Measurements from ENCODE around the gene ZFAND3.

The ZFAND3 gene

DNA sequence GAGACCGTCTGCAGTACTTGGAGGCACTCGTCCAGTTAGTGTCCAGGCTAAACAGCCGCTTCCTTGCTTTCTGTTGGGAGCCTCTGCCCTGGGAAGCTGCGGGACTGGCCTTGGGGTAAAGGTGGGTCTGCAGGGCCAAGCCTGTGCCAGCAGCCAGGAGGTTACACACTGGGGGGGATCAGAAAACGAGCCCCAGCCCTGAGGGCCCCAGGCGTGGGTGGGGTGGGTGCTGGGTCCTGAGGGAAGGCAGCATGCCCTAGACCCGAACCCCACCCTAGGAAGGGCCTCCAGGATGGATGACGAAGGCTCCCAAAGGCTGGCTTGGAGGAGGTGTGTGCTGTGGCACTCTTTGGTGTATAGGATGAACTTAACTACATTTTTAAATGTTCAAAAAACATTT is 335.2 kb downstream of the ZFAND3 start:
- DNase-seq (ENCODE audit: low read depth in 2 of 2), result no peak

DNA sequence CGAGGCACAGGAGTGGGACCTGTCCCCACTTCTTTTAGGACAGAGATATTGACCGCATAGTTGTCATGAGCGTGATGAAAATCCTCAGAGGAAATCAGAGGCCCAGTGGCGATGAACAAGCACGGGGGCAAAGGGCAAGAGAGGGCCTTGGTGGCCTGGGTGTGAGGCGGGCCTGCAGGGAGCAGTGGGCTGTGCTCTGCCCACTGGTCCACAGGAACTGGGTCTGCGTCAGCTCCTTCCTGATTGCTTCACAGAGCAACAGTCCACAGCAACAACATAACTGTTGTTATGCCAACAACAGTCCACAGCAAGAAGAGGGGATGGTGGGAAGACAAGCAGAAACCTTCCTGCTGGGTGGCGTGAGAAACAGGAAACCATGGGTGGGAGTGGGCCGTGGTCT is 335.6 kb downstream of the ZFAND3 start:
- no peak for DNase-seq (ENCODE audit: low read depth in 2 of 2)

DNA sequence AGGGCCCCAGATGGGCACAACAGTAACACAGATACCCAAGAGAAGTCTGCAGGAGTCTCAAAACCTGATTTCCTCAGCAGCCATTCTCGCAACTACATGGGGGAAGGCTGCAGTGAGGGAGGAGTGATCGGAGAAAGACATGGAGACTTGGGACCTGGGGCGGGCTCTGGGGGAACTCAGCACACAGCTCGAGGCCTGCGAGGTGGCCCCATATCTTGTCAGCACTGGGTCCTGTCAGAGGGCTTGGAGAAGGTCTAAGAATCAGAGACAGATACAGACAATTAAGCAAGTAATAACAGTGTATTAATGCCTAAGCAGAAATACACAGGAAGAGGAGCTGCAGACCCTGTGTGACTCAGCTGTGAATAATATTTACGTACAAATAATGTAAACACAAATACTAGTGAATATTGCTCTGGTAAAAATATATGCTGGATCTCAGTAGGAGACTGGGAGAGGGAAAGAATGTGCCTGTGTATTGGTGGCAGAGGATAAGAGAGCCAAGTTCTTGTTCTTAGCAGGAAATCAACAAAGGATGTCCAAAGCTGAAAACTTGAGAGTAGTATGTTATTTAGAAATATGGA is 336.2 kb downstream of the ZFAND3 start:
- no peak for DNase-seq (ENCODE audit: low read depth in 2 of 2)

- no peak for DNase-seq (ENCODE audit: low read depth in 2 of 2)
Observed at GRCh38 chr6:38156818-38157565, 337.5 kb downstream of the ZFAND3 start.

DNA sequence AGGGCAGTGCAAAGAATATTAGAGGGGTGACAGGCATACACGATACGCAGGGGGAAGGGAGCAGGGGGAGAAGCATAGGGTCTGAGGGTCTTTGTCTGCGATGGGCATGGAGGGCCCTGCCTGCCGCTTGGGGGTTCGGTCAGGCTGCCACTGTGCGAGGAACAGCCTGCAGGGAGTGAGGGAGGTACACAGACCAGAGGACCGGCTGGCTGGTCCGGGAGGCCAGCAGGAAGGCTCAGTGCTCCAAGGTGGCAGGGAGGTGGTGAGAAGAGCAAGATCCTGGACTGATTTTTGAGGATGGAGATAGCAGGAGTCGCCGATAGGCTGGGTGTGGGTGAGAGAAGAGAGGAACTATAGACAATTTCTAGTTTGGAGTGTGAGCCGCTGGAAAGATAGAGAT is 338.4 kb downstream of the ZFAND3 start:
- no peak for DNase-seq (ENCODE audit: low read depth in 2 of 2)

DNA sequence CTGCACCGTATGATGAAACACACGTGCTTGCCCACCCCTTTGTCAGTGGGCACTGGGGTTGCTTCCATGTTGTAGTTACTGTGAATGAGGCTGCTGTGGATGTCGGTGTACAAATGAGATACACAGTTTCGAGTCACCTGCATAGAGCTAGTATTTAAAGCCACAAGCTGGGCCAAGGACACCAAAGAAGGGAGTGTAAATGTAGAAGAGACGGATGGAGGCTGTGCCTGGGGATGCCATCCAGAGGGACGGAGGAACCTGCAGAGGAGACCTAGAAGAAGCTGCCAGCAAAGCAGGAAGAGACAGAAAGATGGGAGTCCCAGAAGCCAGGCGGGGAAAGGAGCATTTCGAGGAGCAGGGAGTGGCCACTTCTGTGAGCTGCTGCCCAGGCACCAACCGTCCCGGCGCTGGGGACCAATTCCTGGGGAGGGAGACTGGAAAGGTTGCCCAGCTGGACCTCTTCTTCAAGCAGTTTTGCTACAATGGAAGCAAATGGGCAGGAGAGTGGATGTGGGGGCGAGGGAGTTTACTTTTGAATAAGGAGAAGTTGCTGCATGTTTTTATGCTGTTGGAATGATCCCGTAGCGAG is 339.3 kb downstream of the ZFAND3 start:
- no peak for DNase-seq (ENCODE audit: low read depth in 2 of 2)

DNA sequence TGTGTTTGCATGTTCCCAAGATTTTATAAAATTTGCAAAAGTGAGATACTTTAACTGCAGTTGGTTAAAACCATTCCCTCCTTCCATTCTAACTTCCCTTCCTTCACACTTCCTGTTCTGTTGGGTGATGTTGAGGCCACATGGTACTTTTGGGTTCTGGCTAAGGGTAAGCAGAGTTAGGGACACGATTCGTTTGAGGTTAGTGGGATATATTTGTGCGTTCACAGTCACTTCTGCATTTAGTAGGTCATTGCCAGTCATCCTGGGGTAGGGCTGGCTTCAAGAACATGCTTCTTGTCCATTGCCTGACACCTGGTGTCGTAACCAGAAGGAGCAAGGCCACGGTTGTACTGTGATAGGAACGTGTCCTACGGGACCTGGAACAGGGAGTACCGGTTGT is 340.1 kb downstream of the ZFAND3 start:
- DNase-seq (ENCODE audit: low read depth in 2 of 2), result no peak

- no peak for DNase-seq (ENCODE audit: low read depth in 2 of 2)
Observed at GRCh38 chr6:38160831-38161230, 341.3 kb downstream of the ZFAND3 start.

- DNase-seq (ENCODE audit: low read depth in 2 of 2), result no peak
Observed at GRCh38 chr6:38161331-38161730, 341.8 kb downstream of the ZFAND3 start.

DNA sequence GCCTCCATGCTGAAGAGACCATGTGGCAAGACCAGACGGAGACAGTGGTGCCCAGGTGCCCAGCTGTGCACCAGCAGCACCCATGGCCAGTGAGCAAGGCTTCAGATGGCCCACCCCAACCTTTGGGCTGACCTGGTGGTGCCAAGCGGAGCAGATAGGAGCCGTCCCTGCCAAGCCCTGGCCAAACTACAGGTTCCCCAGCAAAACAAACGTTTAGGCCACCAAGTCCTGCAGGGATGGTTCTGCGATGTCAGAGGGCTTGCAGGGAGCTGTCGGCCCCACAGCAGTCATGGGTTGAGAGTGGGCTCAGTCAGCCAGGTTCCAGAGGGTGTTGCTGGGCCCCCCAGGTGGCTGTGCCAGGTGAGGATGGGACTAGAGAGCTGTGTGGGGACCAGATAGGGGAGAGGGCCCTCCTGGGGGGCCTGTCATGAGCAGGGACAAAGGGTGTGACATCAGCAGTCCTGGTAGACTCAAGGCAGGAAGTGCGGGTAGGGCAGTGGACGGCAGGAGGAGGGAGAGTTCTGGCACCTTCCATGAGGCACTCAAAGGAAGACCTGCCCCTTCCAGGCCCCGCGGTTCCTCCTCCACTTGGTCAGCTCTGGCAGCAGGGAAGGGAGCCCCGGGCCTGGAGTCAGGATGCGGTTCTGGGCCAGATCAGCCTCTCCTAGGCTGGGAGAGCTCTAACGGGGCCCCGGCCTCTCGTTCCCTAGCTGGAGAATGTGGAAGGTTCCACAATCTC is 342.4 kb downstream of the ZFAND3 start:
- DNase-seq (ENCODE audit: low read depth in 2 of 2), result no peak

- DNase-seq (ENCODE audit: low read depth in 2 of 2), result no peak
Observed at GRCh38 chr6:38162493-38163185, 343.1 kb downstream of the ZFAND3 start.

- no peak for DNase-seq (ENCODE audit: low read depth in 2 of 2)
Observed at GRCh38 chr6:38163186-38164130, 343.9 kb downstream of the ZFAND3 start.

- DNase-seq (ENCODE audit: low read depth in 2 of 2), result no peak
Observed at GRCh38 chr6:38164131-38164481, 344.6 kb downstream of the ZFAND3 start.

DNA sequence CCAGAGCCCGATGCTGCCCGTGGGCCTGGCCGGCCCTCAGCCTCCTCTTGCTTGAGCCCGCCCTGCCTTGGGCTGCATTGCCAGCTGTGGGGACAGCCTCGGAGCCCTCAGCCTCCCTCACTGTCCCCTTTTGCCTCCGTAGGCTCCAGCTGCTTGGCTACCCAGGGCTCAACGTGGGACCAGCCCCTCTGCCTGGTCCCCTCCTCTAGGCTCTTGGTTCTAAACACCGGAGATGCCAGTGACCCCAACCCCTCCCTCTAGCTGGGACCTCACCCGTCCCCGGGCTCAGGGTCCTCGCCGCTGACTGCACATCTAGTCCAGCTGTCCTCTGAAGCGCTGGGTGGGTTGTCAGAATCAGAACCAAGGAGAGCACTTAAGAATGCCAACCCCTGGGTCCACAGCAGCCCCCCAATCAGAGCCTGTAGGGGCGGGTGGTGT is 345.2 kb downstream of the ZFAND3 start:
- no peak for DNase-seq (ENCODE audit: low read depth in 2 of 2)

DNA sequence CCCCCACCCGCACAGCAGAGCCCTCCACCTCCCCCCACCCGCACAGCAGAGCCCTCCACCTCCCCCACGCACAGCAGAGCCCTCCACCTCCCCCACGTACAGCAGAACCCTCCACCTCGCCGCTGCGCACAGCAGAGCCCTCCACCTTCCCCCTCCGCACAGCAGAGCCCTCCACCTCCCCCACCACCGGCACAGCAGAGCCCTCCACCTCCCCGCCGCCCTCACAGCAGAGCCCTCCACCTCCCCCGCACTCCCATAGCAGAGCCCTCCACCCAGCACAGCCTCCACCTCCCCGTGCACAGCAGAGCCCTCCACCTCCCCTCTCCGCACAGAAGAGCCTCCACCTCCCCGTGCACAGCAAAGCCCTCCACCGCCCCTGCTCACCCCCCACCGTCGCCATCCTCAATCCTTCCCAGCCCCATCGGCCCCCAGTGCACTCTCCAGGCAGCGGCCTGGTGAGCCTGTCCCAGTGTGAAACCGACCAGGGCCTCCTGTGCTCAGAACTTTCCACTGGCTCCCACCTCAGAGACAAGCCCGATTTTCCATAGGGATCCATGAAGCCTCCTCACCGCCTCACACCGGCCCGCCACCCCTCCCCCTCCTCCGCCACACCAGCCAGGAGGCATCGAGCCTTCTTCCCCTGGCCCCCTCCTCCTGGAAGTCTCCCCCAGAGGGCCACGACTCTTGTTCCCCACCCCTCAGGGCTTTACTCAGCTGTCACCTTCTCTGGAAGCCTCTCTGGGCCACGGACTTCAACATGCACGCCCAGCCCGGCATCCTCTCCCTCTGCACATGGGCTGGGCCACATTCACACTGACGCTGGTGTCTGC is 347.1 kb downstream of the ZFAND3 start:
- DNase-seq (ENCODE audit: low read depth in 2 of 2), result no peak

- DNase-seq (ENCODE audit: low read depth in 2 of 2), result no peak
Observed at GRCh38 chr6:38167598-38167997, 348.1 kb downstream of the ZFAND3 start.

- no peak for DNase-seq (ENCODE audit: low read depth in 2 of 2)
Observed at GRCh38 chr6:38168126-38168525, 348.6 kb downstream of the ZFAND3 start.

DNA sequence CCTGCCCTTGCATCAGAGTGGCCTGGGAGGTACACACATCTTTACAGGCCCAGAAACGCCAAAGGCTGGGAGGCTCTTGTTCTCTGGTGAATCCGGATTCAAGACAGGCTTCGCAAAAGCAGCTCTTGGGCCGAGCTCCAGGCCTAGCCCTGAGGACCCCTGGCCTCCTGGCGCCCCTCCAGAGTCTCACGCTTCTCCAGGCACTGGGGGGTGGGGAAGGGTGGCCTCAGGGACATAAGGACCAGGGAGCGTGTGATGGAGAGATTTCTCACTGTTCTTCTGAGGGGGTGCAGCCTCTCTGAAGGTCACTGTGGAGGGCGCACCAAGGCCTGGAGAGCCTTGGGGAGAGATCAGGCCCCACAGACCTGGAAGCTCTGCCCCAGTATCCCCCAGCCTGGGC is 349.2 kb downstream of the ZFAND3 start:
- no peak for DNase-seq (ENCODE audit: low read depth in 2 of 2)

GRCh38 chr6:38169221-38169976 is 349.9 kb downstream of the ZFAND3 start:
- DNase-seq (ENCODE audit: low read depth in 2 of 2), result no peak
